Common myeloid progenitor, CD34-positive (primary cell): ENCODE results near the gene PCBP2.

Experiments
- CTCF ChIA-PET: fragments of 350-600 bp; sonication (Branson Sonifier 250); formaldehyde crosslinking; loops from one replicate; lab custom pipeline; 2021; ENCODE audit warnings: antibody characterized with exemption; lab: Charles Lee
- POLR2A ChIA-PET: fragments of 350-600 bp; sonication (Branson Sonifier 250); formaldehyde crosslinking; loops from one replicate; lab custom pipeline; 2021; ENCODE audit warnings: antibody characterized with exemption; lab: Charles Lee
- DNase-seq, 3 donors: peaks; one replicate each; pipeline versions ENCODE4 v3.0.0 to v3.0.0-alpha.2; 2013
- H3K27ac ChIP-seq, 2 experiments: 1 replicate in 1 of 2; 2 replicates in 1 of 2; pipeline ENCODE4 v1.7.0; 2013; ENCODE audit warnings: inconsistent platforms in 2 of 2, low read length in 2 of 2, mild to moderate bottlenecking in 2 of 2, low read depth in 1 of 2, moderate library complexity in 1 of 2; ENCODE audit not compliant: severe bottlenecking in 2 of 2, insufficient read depth in 1 of 2, poor library complexity in 1 of 2
- H3K27me3 ChIP-seq, 5 experiments: replicated peaks in 2 of 5; 1 replicate in 3 of 5; 2 replicates in 2 of 5; pipeline versions ENCODE4 v1.6.1 to v1.7.0; 2013; ENCODE audit warnings: low read length in 4 of 5, mild to moderate bottlenecking in 2 of 5, moderate library complexity in 2 of 5, inconsistent platforms in 1 of 5; ENCODE audit not compliant: insufficient read depth in 5 of 5, control insufficient read depth in 4 of 5
- H3K36me3 ChIP-seq, 4 experiments: 1 replicate in 2 of 4; 2 replicates in 2 of 4; pipeline versions ENCODE4 v1.6.1 to v1.7.0; 2013; ENCODE audit warnings: low read length in 3 of 4, control low read depth in 1 of 4, mild to moderate bottlenecking in 1 of 4; ENCODE audit not compliant: control insufficient read depth in 4 of 4, insufficient read depth in 4 of 4
- H3K4me1 ChIP-seq, 4 experiments: 1 replicate in 3 of 4; 2 replicates in 1 of 4; pipeline versions ENCODE4 v1.6.1 to v1.7.1; 2013; ENCODE audit warnings: low read length in 3 of 4, mild to moderate bottlenecking in 3 of 4, control low read depth in 1 of 4, inconsistent platforms in 1 of 4, moderate library complexity in 1 of 4; ENCODE audit not compliant: control insufficient read depth in 4 of 4, insufficient read depth in 4 of 4; ENCODE audit errors: control extremely low read depth in 1 of 4
- H3K4me3 ChIP-seq, 7 experiments: 1 replicate in 4 of 7; 2 replicates in 3 of 7; pipeline versions ENCODE4 v1.5.1 to v1.7.0; 2013; ENCODE audit warnings: mild to moderate bottlenecking in 7 of 7, low read length in 6 of 7, moderate library complexity in 6 of 7, inconsistent platforms in 2 of 7, low read depth in 2 of 7, control low read depth in 1 of 7; ENCODE audit not compliant: insufficient read depth in 4 of 7, control insufficient read depth in 1 of 7; ENCODE audit errors: extremely low read depth in 1 of 7
- H3K9me3 ChIP-seq, 5 experiments: 1 replicate in 4 of 5; 2 replicates in 1 of 5; pipeline versions ENCODE4 v1.6.1 to v1.7.1; 2013; ENCODE audit warnings: low read length in 4 of 5, mild to moderate bottlenecking in 2 of 5, inconsistent platforms in 1 of 5, low read depth in 1 of 5, moderate library complexity in 1 of 5; ENCODE audit not compliant: control insufficient read depth in 4 of 5, insufficient read depth in 2 of 5; ENCODE audit errors: control extremely low read depth in 1 of 5
- WGBS: methylation state at CpG from one replicate; pipeline ENCODE4 v1.1.5; 2013; ENCODE audit not compliant: insufficient coverage; 5-methylcytosine and 5-hydroxymethylcytosine counted together

PCBP2 gene

DNA sequence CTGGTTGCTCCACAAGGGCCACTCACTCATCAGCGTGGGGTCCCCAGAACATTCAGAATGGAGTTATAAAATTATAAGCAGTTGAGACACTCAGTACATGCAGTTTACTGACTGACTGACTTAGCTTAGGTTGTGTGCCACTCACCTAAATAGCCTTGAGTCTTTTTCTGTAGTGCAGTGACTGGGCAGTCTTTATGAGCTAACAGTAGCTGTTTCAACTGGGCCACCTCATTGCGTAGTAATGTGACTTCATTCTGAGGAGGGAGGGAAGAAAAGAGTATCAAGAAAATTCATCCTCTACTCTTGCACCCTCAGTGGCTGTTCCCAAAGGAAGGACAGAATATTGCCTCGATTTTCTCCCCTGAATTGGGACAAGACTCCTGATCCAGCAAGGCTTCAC lies 71.2 kb downstream of the PCBP2 start:
- Histone ChIP-seq H3K4me3 (no peak overlapping the region), H3K36me3 (peaks cover 20 to 75% (median 42%) of the 10 kb centered on the region in 4 experiments), H3K27ac (no peak overlapping the region), H3K4me1 (no peaks in the 10 kb centered on the region), H3K9me3 (no peaks in the 10 kb centered on the region), H3K27me3 (no peaks in the 10 kb centered on the region)
- no peak for DNase-seq
- ChIA-PET POLR2A (no interaction called here), CTCF (interaction anchor here (0.6 to 1.5 kb wide), 5 partner anchors 11 to 46 kb away, joined by 3 to 5 read pairs (median 3); no protein-coding TSS in a partner anchor)
- no CpG with 5 or more reads among the region's 3 CpGs for WGBS

GRCh38 chr12:53524476-53524875 lies 72.6 kb downstream of the PCBP2 start:
- CTCF ChIA-PET: no interaction called here
- peaks cover 17 to 68% (median 35%) of the 10 kb centered on the region in 4 experiments for H3K36me3 ChIP-seq
- H3K4me1 ChIP-seq: no peaks in the 10 kb centered on the region
- WGBS: 100% methylated on average over 9 of the region's 13 CpGs
- POLR2A ChIA-PET: no interaction called here
- no peaks in the 10 kb centered on the region for H3K9me3 ChIP-seq
- no peak overlapping the region for H3K27ac ChIP-seq
- H3K4me3 ChIP-seq: no peak overlapping the region
- H3K27me3 ChIP-seq: no peaks in the 10 kb centered on the region
- no peak for DNase-seq

DNA sequence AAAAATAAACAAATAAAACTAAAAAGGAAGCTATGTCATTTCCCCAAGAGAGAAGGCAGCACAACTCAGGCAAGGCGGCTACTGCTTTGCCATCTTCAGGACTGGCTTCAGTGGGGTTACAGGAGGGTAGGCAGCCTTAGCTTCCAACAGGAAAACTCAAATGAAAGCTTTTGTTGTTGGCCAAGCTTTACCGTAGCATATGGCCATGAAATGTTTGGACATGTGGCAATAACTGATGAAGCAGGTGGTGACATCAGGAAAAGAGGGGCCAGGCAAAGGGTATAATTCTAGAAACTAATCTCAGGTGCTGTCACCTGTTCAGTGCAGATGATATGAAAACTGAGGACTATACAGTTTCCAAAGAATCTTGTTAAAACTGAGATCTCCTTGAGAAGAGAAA lies 78.2 kb downstream of the PCBP2 start:
- CTCF ChIA-PET: interaction anchor here (0.9 to 1.3 kb wide), 3 partner anchors 9 to 87 kb away, joined by 3 to 4 read pairs (median 3); no protein-coding TSS in a partner anchor
- POLR2A ChIA-PET: no interaction called here
- H3K27ac ChIP-seq: no peak overlapping the region
- no peaks in the 10 kb centered on the region for H3K27me3 ChIP-seq
- 100% methylated on average over 2 of the region's 2 CpGs for WGBS
- H3K36me3 ChIP-seq: peaks cover 24 to 70% (median 39%) of the 10 kb centered on the region in 4 experiments
- DNase-seq: no peak
- no peaks in the 10 kb centered on the region for H3K9me3 ChIP-seq
- no peak overlapping the region for H3K4me3 ChIP-seq
- no peaks in the 10 kb centered on the region for H3K4me1 ChIP-seq
